Pulmonary artery endothelial cell (primary cell): ENCODE results near the gene KIF3C. TPM values are rescaled to one million over a fixed set of nuclear protein-coding genes. Genes with fewer than 3 reads are reported as not detected.
"Not testable (repeated sequence)": the region's sequence is repeated elsewhere in the genome, so short reads cannot be mapped to it uniquely, and the experiment has no call there.

ENCODE experiments used
- DNase-seq: peaks from one replicate; pipeline ENCODE4 v3.0.0-alpha.2; 2011; ENCODE audit warnings: low read depth, low spot score
- total RNA-seq: library from RNA; depleted of rRNA; stranded (reverse); fragments of >200 nt; gene quantifications from 2 replicates; pipeline ENCODE4 v1.2.3, GENCODE V29; 2014

The KIF3C gene
- 13.1 and 19.5 TPM in 2 replicates for total RNA-seq

DNA sequence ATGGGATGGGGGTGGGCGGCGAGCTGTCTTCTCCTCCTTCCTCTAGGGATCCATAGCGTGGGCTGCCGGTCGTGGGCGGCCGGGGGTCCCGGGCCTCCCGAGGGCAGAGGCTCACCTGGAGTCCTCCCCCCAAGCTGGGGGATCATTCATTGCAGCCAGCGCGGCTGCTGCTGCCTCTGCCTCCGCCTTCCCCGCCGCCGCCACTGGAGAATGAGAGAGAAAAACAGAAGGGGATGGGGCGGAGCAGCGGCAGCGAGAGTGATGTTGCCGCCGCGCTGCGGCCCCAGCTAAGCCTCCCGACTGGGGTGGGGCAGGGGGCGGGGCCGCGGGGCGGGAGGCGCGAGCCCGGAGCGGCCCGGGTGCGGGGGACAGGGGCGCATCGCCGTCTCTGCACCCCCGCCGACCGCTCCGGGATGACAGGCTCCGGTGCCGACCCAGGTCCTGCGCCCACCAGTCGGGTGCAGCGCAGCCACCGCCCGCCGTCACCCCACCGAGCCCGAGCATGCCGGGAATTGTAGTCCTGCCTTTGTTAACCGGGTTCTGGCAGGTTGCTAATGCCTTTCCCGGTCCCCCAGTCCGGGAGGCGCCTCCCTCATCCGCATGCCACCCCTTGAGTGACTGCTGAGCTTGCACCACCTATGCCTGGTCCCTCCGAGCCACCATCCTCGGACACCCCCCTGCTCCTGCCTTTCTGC is at the start of gene KIF3C:
Gene KIF3C, minus strand, starts transcription at position 225 of the 695 bp plus-strand sequence. CDS start 580 bp downstream, outside the sequence.
- DNase-seq: no peak

GRCh38 chr2:26028083-26028482 is 45.8 kb upstream of the KIF3C start:
- DNase-seq: not testable (repeated sequence)

- DNase-seq: no peak
Measured at GRCh38 chr2:26025509-26025908, 43.2 kb upstream of the KIF3C start.

DNA sequence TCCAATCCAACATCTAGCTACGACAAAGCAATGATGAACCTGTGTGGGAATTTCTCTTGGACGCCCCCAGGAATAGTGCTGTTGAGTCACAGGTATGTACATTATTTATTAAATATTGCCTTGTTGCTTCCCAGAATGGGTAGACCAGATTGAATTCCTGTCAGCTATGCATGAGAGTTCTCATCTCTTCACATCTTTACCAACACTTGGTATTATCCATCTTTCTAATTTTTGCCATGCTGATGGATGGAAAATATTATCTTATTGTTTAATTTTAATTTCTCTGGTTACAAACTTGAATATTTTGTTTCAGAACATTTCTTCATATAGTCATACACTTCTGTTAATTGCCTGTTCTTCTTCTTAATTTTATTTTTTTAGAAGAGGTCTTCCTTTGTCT is 42.0 kb upstream of the KIF3C start:
- DNase-seq: no peak

DNA sequence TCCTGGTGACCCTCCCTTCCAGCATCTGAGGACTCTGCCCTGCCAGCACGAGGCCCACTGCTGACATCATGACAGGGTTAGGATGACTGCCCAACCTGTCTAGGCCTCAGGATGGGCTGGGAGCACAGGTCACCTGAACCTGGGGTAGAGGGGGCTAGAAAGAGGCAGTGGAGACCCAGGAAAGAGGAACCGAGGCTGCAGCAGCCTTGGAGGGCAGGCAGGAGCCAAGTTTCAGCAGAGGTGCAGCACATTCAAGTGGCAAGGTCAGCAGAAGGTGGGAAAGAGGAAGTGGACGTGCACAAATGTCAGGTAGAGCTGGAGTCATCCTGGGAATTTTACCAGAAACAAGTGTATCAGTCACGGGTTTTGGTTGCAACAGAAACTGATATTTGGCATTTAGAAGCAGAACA is 37.9 kb upstream of the KIF3C start:
- DNase-seq: no peak

DNA sequence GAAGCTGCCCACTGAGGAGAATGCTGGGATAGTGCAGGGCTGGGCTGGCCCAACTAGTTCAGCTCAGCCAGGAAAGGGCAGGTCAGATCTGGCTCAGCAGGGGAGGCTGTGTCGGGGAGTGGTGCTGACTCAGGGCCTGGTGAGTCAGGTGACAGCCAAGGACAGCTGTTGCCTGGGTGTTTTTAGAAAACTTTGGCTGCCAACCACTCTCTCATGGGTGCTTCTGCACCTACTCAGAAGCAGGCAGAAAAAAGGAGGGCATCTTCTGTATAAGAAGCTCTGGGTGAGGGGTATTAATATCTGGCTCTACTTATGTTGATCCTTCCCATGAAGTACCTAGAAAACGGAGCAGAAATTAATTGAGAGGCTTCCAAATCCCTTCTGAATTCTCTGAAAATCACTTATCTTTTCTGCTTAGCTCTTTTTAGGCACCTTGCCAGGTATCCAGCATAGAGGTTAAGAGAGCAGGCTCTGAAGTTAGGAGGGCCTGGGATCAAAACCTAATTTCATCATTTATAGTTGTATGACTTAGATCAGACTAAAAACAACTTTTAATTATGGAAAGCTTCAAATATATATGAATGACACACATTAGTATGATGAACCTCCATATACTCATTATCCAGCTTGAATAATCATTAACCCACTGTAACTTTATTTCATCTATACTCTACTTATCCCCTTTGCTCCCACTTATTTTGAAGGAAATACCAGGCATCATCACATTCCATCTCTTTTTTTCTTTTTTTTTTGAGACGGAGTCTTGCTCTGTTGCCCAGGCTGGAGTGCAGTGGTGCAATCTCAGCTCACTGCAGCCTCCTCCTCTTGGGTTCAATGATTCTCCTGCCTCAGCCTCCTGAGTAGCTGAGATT is 36.1 kb upstream of the KIF3C start:
- DNase-seq: no peak

DNA sequence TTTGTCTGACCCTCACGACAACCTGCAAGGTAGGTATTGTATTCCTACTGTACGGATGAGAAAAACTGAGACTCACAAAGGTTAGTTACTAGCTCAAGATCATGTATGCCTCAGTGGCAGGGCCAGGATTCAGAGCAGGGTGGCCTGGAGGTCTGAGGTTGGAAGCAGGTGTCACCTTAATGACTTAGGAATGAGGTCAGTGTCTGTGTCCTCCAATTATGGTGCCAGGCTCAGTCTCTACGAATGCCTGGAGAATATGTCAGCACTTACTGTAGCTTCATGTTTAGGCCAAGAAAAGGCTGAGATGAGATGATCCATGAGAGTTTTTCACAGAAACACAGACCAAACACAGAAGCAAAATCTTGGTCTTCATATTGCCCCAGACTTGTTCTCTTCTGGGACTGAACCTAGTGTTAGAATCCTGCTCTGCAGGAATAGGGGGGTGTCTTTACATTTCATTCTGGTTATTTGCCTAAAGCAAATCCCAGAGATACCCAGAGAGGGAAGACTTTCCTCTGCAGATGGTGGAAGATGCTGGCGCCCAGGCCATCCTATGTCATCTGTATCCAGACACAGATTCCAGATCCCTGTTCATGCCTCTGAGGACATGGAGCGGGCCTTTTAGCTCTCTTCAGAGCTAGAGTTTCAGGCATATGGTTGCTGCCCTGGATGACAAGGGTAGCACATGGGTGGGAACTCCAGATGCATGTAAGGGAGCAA is 35.3 kb upstream of the KIF3C start:
- no peak for DNase-seq

GRCh38 chr2:26016706-26017045 is 34.4 kb upstream of the KIF3C start:
- DNase-seq: not testable (repeated sequence)

DNA sequence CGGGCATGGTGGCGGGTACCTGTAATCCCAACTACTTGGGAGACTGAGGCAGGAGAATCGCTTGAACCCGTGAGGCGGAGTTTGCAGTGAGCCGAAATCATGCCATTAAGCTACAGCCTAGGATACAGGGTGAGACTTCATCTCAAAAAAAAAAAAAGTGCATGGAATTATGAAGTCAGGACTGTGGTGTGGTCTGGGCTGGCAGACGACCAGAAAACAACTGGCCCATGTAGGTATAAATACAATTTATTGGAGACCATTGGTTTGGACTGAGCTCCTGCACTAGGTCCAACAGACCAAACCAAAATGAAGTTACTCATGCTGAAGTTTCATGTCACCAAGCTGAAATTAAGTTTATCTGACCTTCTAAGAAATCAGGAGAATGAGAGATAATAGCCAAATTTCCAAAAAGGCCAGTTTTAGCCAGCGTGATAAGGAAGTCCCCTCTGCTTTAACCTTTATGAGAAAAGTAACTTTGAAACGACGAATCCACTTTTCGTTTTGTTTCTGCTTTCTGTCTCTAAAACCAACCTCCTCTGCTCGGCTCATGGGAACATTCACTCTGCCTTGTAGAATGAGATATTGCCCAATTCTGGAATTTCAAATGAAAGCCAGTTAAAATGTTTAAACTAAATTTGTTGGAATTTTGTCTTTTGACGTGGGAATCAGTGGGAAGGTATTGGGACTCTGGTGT is 33.9 kb upstream of the KIF3C start:
- DNase-seq: no peak

DNA sequence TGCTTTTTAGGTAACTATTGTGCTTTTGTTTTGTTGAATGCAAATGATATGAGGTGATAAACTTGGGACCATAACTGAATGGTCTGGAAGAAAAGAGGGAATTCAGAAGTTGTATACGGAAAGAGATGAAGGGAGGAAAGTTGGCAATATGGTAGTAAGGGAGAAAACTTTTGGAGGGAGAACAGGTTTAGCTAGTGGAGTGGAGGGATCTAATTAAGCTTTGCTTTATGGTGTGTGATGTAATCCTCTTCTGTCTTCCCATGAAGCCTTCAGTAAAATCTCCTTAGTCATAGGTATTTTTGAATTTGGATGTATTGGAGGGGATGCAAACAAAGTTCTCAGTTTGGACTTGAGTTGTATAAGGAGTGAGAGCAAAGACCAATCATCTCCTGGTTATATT is 31.4 kb upstream of the KIF3C start:
- no peak for DNase-seq

GRCh38 chr2:26011990-26012856 is 29.9 kb upstream of the KIF3C start:
- DNase-seq: no peak

GRCh38 chr2:26011609-26011989 is 29.3 kb upstream of the KIF3C start:
- no peak for DNase-seq

- DNase-seq: no peak
Measured at GRCh38 chr2:26010943-26011342, 28.6 kb upstream of the KIF3C start.

DNA sequence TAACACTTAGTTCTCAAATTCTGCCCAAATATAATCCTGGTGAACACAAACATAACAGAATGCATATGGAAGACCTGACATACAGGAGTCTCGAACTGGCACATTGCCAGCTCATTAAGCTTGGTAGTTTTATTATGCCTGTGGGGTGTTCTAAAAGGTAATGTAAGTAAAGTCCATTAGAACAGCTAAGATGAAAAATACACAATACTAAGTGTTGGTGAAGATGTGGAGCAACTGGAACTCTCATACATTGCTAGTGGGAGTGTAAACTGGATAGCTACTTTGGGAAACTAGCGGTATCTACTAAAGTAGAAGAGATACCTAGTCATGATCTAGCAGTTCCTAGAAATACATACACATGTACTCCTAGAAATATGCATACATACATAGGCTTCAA is 27.3 kb upstream of the KIF3C start:
- DNase-seq: no peak

GRCh38 chr2:26008851-26009566 is 26.7 kb upstream of the KIF3C start:
- DNase-seq: no peak

DNA sequence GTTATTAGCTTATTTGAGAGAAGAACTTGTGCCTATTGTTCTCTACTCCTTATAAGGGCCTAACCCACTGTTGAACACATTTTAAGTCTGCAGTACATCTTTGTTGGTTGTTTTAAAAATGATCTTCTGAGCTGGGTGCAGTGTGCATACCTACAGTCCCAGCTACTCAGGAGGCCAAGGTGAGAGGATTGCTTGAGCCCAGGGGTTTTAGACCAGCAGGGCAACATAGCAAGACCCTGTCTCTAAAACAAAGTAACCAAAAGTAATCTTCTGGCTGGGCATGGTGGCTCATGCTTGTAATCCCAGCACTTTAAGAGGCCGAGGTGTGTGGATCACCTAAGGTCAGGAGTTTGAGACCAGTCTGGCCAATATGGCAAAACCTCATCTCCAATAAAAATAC is 25.8 kb upstream of the KIF3C start:
- no peak for DNase-seq

- no peak for DNase-seq
Measured at GRCh38 chr2:26002632-26003310, 20.5 kb upstream of the KIF3C start.

GRCh38 chr2:26001743-26002351 is 19.6 kb upstream of the KIF3C start:
- no peak for DNase-seq

GRCh38 chr2:26000561-26001082 is 18.3 kb upstream of the KIF3C start:
- DNase-seq: no peak
